Measurements from ENCODE around the gene FBRS.

- TF ChIP-seq CTCF (IDR thresholded peaks at IDR 0.05; ENCODE audit: low read depth, low read length, poor library complexity, severe bottlenecking) = no peak
- no peak for TF ChIP-seq EZH2phosphoT487 (IDR thresholded peaks at IDR 0.05; ENCODE audit: borderline replicate concordance, low read length)
Measured at GRCh38 chr16:30698816-30699614, 40.8 kb downstream of the FBRS start, which contains the start of gene SRCAP.
